Natural killer cell treated with Interleukin-12 subunit alpha and Interleukin-12 subunit beta and Interleukin-15 and Interleukin-18, amount 100 ng/mL, for 72 hours (primary cell): ENCODE data around the gene HERC5. TPM values are rescaled to one million over a fixed set of nuclear protein-coding genes. Genes with fewer than 3 reads are reported as not detected.
A peak's percentile ranks its signal among the peaks of the same experiment; 100 is the strongest.

Source experiments
- ATAC-seq, 2 donors: fragments of 150-1000 bp; cut with Tn5 transposase in 1 of 2; sonication (Bioruptor Pico), chemical (Tn5 transposase) in 1 of 2; 2 replicates each; pipeline ENCODE4 v1.10.0; 2021
- DNase-seq: peaks from one replicate; pipeline ENCODE4 v3.0.0; 2022; ENCODE audit warnings: low spot score
- H3K27ac Mint-ChIP-seq, 2 donors: 1 replicate in 1 of 2; 2 replicates in 1 of 2; pipeline ENCODE4 v1.8.0; 2022; ENCODE audit warnings: mixed read lengths in 2 of 2, mild to moderate bottlenecking in 1 of 2, moderate library complexity in 1 of 2
- H3K27me3 Mint-ChIP-seq, 2 donors: 1 replicate in 1 of 2; 2 replicates in 1 of 2; pipeline ENCODE4 v1.8.0; 2022; ENCODE audit warnings: mixed read lengths in 2 of 2
- H3K36me3 Mint-ChIP-seq: one replicate; pipeline ENCODE4 v1.8.0; 2022; ENCODE audit warnings: mixed read lengths
- H3K4me1 Mint-ChIP-seq, 2 donors: 1 replicate in 1 of 2; 2 replicates in 1 of 2; pipeline ENCODE4 v1.8.0; 2022; ENCODE audit warnings: low read depth in 2 of 2, mixed read lengths in 2 of 2, mild to moderate bottlenecking in 1 of 2
- H3K4me3 Mint-ChIP-seq: one replicate; pipeline ENCODE4 v1.8.0; 2022; ENCODE audit warnings: mixed read lengths
- H3K9me3 Mint-ChIP-seq: 2 replicates; pipeline ENCODE4 v1.8.0; 2022; ENCODE audit warnings: mixed read lengths
- total RNA-seq, 2 donors: library from RNA; stranded (reverse); gene quantifications; one replicate each; pipeline ENCODE4 v1.2.3, GENCODE V29; 2022

The HERC5 gene
- total RNA-seq, 2 donors from 2014 or later = 5.8 to 6.4 TPM

GRCh38 chr4:88518911-88519310, 62.0 kb downstream of the HERC5 start:
- H3K27ac Mint-ChIP-seq = no peak overlapping the region
- ATAC-seq = no peak
- no peak overlapping the region for H3K4me3 Mint-ChIP-seq
- peaks cover 10 to 12% of the 10 kb centered on the region in 2 donors for H3K4me1 Mint-ChIP-seq
- no peaks in the 10 kb centered on the region for H3K9me3 Mint-ChIP-seq
- H3K27me3 Mint-ChIP-seq = no peaks in the 10 kb centered on the region
- H3K36me3 Mint-ChIP-seq = peaks cover 16% of the 10 kb centered on the region
- DNase-seq = no peak

GRCh38 chr4:88522702-88523324, 65.9 kb downstream of the HERC5 start:
- H3K36me3 Mint-ChIP-seq = peaks cover 16% of the 10 kb centered on the region
- DNase-seq (no peak), ATAC-seq (peak in 1 of 2 donors; percentile 43)
- H3K4me1 Mint-ChIP-seq = peaks cover 13 to 32% of the 10 kb centered on the region in 2 donors
- H3K9me3 Mint-ChIP-seq = no peaks in the 10 kb centered on the region
- H3K27ac Mint-ChIP-seq = peak overlapping the region; percentile 81 to 91
- H3K27me3 Mint-ChIP-seq = no peaks in the 10 kb centered on the region
- H3K4me3 Mint-ChIP-seq = peak overlapping the region; percentile 95

GRCh38 chr4:88523325-88524129, 66.6 kb downstream of the HERC5 start, which contains the start of gene PYURF:
TSS of gene PYURF (minus strand) at chr4:88523776. CDS start at chr4:88523700, 76 bp downstream.
- Mint-ChIP-seq H3K27me3 (no peaks in the 10 kb centered on the region), H3K4me3 (peak within 1 kb of the TSS; percentile 95), H3K9me3 (no peaks in the 10 kb centered on the region), H3K36me3 (peaks cover 16% of the 10 kb centered on the region), H3K27ac (peak within 1 kb of the TSS; percentile 81 to 91), H3K4me1 (peaks cover 13 to 36% of the 10 kb centered on the region in 2 donors)
- ATAC-seq = peak; percentile 96 to 98
- peak; percentile 95 for DNase-seq

DNA sequence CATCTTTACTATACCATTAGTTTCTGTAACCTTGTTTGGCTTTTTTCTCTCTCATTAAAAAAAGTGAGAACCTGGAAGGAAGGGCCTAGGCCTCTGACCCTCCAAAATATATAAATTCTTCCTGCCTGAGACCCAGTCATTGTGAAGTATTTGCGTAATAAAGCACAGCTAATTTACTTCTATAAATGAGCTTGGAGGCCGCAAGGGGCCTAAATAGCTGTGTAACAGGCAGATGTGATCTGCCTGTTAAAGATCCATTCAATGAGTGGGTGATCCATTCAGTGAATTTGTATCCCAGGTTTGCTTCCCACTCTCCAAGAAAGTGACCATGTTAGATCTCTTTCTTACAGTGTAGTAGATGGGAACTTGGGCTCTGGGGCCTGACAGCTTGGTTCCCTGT, 67.3 kb downstream of the HERC5 start:
- DNase-seq = no peak
- peak overlapping the region; percentile 66 to 81 for H3K27ac Mint-ChIP-seq
- no peaks in the 10 kb centered on the region for H3K9me3 Mint-ChIP-seq
- ATAC-seq = no peak
- peaks cover 13 to 36% of the 10 kb centered on the region in 2 donors for H3K4me1 Mint-ChIP-seq
- peaks cover 16% of the 10 kb centered on the region for H3K36me3 Mint-ChIP-seq
- H3K27me3 Mint-ChIP-seq = no peaks in the 10 kb centered on the region
- peak overlapping the region; percentile 95 for H3K4me3 Mint-ChIP-seq

DNA sequence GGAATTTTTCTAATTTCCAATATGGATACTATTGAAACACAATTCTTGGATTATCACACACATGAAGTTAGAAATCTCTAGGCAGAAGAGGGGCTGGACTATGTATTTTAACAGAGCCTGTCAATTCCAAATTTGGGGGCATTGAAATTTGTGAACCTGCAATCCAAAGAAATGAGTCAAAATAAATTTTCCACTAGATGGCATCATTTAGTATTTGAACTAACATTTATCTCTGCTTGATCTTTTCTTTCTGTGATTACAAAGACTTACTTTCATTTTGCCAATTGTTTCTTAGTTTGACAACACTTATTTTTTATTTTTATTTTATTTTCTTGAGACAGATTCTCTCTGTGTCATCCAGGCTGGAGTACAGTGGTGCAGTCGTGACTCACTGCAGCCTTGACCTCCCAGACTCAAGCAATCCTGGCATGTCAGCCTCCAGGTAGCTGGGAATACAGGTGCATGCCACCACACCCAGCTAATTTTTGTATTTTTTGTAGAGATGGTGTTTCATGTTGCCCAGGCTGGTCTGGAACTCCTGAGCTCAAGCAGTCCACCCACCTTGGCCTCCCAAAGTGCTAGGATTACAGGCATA, 69.4 kb downstream of the HERC5 start:
- H3K4me3 Mint-ChIP-seq = no peak overlapping the region
- no peaks in the 10 kb centered on the region for H3K9me3 Mint-ChIP-seq
- H3K4me1 Mint-ChIP-seq = peaks cover 13 to 36% of the 10 kb centered on the region in 2 donors
- no peak for DNase-seq
- ATAC-seq = no peak
- no peaks in the 10 kb centered on the region for H3K27me3 Mint-ChIP-seq
- H3K36me3 Mint-ChIP-seq = peaks cover 10% of the 10 kb centered on the region
- no peak overlapping the region for H3K27ac Mint-ChIP-seq

- DNase-seq (no peak), ATAC-seq (peak in 1 of 2 donors; percentile 9)
- Mint-ChIP-seq H3K27ac (no peak overlapping the region), H3K36me3 (peaks cover 2% of the 10 kb centered on the region), H3K27me3 (no peaks in the 10 kb centered on the region), H3K4me3 (peak overlapping the region; percentile 54), H3K4me1 (peaks cover 5 to 26% of the 10 kb centered on the region in 2 donors), H3K9me3 (no peaks in the 10 kb centered on the region)
Observed at GRCh38 chr4:88527787-88528186, 70.9 kb downstream of the HERC5 start.

DNA sequence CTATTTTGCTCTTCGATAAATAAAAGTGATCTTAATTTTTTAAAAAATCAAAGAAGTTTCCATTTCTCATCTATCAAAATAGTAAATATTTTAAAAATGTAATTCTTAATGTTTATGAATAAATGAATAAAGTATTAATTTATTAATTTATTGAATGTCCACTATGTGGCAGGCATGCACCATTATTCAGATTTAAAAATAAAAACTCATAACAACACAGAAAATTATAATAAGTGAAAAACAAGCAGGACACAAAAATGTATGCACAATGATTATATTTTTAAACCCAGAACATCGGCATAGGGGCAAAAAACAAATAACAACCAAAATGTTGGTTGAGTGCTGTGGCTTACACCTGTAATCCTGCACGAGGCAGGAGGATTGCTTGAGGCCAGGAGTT, 71.9 kb downstream of the HERC5 start:
- ATAC-seq (no peak), DNase-seq (no peak)
- Mint-ChIP-seq H3K9me3 (no peaks in the 10 kb centered on the region), H3K4me1 (peaks cover 4 to 24% of the 10 kb centered on the region in 2 donors), H3K36me3 (no peaks in the 10 kb centered on the region), H3K27me3 (no peaks in the 10 kb centered on the region), H3K4me3 (no peak overlapping the region), H3K27ac (no peak overlapping the region)

DNA sequence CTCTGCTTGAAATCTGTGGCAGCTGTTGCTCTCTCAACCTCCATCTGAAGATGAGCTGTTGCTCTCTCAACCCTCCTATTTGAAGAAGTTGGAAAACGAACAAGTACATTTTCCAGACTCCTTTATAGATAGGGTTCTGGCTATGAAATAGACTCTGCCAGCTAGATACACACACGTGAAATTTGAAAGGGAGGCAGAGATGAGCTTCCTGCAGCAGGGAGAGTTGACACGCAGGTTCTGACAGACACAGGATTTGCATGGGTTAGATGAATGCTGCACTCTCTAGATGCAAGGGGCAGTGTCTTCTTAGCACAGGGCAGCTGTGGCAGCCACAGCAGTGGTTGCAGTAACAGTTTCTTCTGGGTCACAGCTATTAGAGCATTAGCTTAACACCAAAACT, 74.6 kb downstream of the HERC5 start:
- DNase-seq (no peak), ATAC-seq (no peak)
- Mint-ChIP-seq H3K9me3 (no peaks in the 10 kb centered on the region), H3K27me3 (no peaks in the 10 kb centered on the region), H3K36me3 (no peaks in the 10 kb centered on the region), H3K4me3 (no peak overlapping the region), H3K27ac (no peak overlapping the region), H3K4me1 (peaks cover 4 to 10% of the 10 kb centered on the region in 2 donors)

GRCh38 chr4:88533088-88533790, 76.3 kb downstream of the HERC5 start:
- DNase-seq (no peak), ATAC-seq (no peak)
- Mint-ChIP-seq H3K27ac (peak overlapping the region in 1 of 2 donors; percentile 24), H3K9me3 (no peaks in the 10 kb centered on the region), H3K4me1 (no peaks in the 10 kb centered on the region), H3K27me3 (no peaks in the 10 kb centered on the region), H3K4me3 (no peak overlapping the region), H3K36me3 (no peaks in the 10 kb centered on the region)

DNA sequence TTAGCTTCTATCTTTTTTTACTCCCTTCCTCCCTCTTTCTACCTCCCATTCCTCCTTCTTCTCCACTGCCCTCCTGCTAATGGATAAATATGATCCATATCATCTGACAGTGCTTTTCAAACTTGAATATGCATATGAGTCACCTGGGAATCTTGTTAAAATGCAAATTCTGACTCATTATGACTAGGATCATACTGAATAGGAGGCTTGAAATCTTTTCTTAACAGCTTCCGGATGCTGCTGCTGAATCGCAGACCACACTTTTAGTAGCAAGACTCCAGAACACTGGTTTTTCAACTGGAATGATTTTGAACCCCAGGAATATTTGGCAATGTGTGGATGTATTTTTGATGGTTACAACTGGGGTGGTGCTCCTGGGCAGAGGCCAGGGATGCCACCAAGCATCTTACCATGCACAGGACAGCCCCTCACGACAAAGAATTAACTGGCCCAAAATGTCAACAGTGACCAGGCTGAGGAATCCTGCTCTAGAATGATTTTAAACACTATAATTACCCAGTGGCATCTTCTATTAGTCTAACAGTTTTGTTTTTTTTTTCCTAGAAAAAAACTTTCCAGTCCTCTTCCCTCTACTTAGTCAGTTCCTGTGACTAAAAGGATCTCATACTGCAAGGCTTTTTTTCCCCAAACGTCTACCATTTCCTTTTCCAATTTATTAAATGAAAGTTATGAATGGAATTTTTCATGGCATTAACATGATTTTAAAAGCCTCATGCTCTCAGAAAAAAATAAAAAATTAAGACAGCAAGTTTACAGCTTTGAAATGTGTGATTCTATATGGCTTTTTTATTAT, 77.2 kb downstream of the HERC5 start:
- no peaks in the 10 kb centered on the region for H3K27me3 Mint-ChIP-seq
- H3K27ac Mint-ChIP-seq = peak overlapping the region in 1 of 2 donors; percentile 24
- no peaks in the 10 kb centered on the region for H3K36me3 Mint-ChIP-seq
- no peak overlapping the region for H3K4me3 Mint-ChIP-seq
- ATAC-seq (no peak), DNase-seq (no peak)
- no peaks in the 10 kb centered on the region for H3K9me3 Mint-ChIP-seq
- H3K4me1 Mint-ChIP-seq = no peaks in the 10 kb centered on the region

- H3K4me1 Mint-ChIP-seq = peaks cover 5% of the 10 kb centered on the region in 2 donors
- no peaks in the 10 kb centered on the region for H3K36me3 Mint-ChIP-seq
- peaks cover 2 to 9% of the 10 kb centered on the region in 2 donors for H3K27me3 Mint-ChIP-seq
- DNase-seq (no peak), ATAC-seq (no peak)
- no peak overlapping the region for H3K4me3 Mint-ChIP-seq
- H3K9me3 Mint-ChIP-seq = no peaks in the 10 kb centered on the region
- no peak overlapping the region for H3K27ac Mint-ChIP-seq
Observed at GRCh38 chr4:88535090-88535755, 78.3 kb downstream of the HERC5 start.

- no peak overlapping the region for H3K4me3 Mint-ChIP-seq
- no peaks in the 10 kb centered on the region for H3K9me3 Mint-ChIP-seq
- peaks cover 12 to 18% of the 10 kb centered on the region in 2 donors for H3K27me3 Mint-ChIP-seq
- no peak for DNase-seq
- ATAC-seq = no peak
- no peak overlapping the region for H3K27ac Mint-ChIP-seq
- peaks cover 5% of the 10 kb centered on the region in 2 donors for H3K4me1 Mint-ChIP-seq
- H3K36me3 Mint-ChIP-seq = no peaks in the 10 kb centered on the region
Observed at GRCh38 chr4:88537709-88538108, 80.8 kb downstream of the HERC5 start.
